Measurements from ENCODE around the gene TP63. TPM values are rescaled to one million over a fixed set of nuclear protein-coding genes. Genes with fewer than 3 reads are reported as not detected.

The TP63 gene
- total and polyA plus RNA-seq, 11 donors: 0.11 to 1.4 (median 0.37) TPM

GRCh38 chr3:189737071-189737470, 105.9 kb downstream of the TP63 start:
- WGBS, 4 donors: 94 to 99% (median 98%) methylated on average over 2 of the region's 2 CpGs

DNA sequence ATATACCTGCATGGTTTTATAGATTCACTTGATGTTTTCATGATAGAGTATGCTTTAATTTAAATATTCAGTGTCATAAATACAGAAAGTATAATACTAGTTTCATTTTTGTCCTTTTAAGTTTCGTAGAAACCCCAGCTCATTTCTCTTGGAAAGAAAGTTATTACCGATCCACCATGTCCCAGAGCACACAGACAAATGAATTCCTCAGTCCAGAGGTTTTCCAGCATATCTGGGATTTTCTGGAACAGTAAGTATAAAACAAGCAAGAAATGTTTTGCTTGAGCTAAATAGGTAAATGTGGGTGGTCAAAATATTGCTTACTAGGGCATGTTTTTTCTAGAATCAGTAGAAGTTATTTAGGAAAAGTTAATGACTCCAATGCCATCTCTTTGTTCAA, 106.4 kb downstream of the TP63 start:
- Histone ChIP-seq H3K36me3 (no peaks in the 10 kb centered on the region), H3K27me3 (no peaks in the 10 kb centered on the region), H3K4me3 (no peak overlapping the region), H3K9me3 (no peaks in the 10 kb centered on the region), H3K4me1 (no peaks in the 10 kb centered on the region), H3K27ac (no peak overlapping the region)
- WGBS, 4 donors: 85 to 97% (median 94%) methylated on average over 2 of the region's 2 CpGs
- TF ChIP-seq, protein P1, sequence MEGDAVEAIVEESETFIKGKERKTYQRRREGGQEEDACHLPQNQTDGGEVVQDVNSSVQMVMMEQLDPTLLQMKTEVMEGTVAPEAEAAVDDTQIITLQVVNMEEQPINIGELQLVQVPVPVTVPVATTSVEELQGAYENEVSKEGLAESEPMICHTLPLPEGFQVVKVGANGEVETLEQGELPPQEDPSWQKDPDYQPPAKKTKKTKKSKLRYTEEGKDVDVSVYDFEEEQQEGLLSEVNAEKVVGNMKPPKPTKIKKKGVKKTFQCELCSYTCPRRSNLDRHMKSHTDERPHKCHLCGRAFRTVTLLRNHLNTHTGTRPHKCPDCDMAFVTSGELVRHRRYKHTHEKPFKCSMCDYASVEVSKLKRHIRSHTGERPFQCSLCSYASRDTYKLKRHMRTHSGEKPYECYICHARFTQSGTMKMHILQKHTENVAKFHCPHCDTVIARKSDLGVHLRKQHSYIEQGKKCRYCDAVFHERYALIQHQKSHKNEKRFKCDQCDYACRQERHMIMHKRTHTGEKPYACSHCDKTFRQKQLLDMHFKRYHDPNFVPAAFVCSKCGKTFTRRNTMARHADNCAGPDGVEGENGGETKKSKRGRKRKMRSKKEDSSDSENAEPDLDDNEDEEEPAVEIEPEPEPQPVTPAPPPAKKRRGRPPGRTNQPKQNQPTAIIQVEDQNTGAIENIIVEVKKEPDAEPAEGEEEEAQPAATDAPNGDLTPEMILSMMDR (IDR thresholded peaks at IDR 0.05): no peak
- TF ChIP-seq POLR2A (IDR thresholded peaks at IDR 0.05): no peak
- no peak for ATAC-seq
- no peak for DNase-seq
- intact Hi-C loops (cut with DNase I): no loop called here

More at GRCh38 chr3:189737071-189737470, 105.9 kb downstream of the TP63 start:
- Histone ChIP-seq H3K27me3 (no peaks in the 10 kb centered on the region), H3K27ac (no peak overlapping the region), H3K4me3 (no peak overlapping the region), H3K9me3 (no peaks in the 10 kb centered on the region), H3K4me1 (no peaks in the 10 kb centered on the region), H3K36me3 (no peaks in the 10 kb centered on the region)
- intact Hi-C loops (cut with DNase I): no loop called here
- no peak for DNase-seq
- ATAC-seq: no peak
- TF ChIP-seq, protein P1 (IDR thresholded peaks at IDR 0.05): no peak
- no peak for TF ChIP-seq POLR2A (IDR thresholded peaks at IDR 0.05)

DNA sequence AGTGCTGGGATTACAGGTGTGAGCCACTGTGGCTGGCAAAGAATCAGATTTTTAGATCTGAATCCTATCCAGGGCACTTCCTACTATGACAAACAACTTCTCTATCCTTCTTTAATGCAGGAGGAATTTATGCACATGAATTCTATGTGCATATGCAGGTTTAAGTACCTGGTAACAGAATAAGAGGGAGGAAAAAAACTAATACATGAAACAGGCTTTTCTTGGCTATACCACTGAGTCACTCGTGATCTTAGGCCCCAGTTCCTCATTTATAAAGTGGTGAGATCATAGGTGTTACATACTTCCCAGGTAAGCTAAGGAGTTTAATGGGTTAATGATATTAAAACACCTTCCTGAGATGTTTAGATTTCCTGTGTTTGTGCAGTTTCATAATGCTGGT, 108.2 kb downstream of the TP63 start:
- H3K27me3 ChIP-seq: no peaks in the 10 kb centered on the region
- no peak overlapping the region for H3K27ac ChIP-seq
- no peak for TF ChIP-seq POLR2A (IDR thresholded peaks at IDR 0.05)
- TF ChIP-seq, protein P1 (IDR thresholded peaks at IDR 0.05): no peak
- intact Hi-C loops (cut with DNase I): no loop called here
- ATAC-seq (no peak), DNase-seq (no peak)
- H3K4me3 ChIP-seq: no peak overlapping the region
- H3K36me3 ChIP-seq: no peaks in the 10 kb centered on the region
- H3K4me1 ChIP-seq: no peaks in the 10 kb centered on the region
- WGBS, 4 donors: 74 to 90% (median 78%) methylated on average over 1 of the region's 1 CpG
- H3K9me3 ChIP-seq: peaks cover 0 to 2% (median 0%) of the 10 kb centered on the region in 12 donors

- no peaks in the 10 kb centered on the region for H3K36me3 ChIP-seq
- peaks cover 0 to 10% (median 3%) of the 10 kb centered on the region in 12 donors for H3K9me3 ChIP-seq
- TF ChIP-seq, protein P1 (IDR thresholded peaks at IDR 0.05): no peak
- no peak for TF ChIP-seq POLR2A (IDR thresholded peaks at IDR 0.05)
- 75 to 89% (median 83%) methylated on average over 2 of the region's 2 CpGs for WGBS, 4 donors
- ATAC-seq (no peak), DNase-seq (no peak)
- intact Hi-C loops (cut with DNase I): no loop called here
- H3K4me1 ChIP-seq: no peaks in the 10 kb centered on the region
- H3K27ac ChIP-seq: no peak overlapping the region
- H3K4me3 ChIP-seq: no peak overlapping the region
- H3K27me3 ChIP-seq: no peaks in the 10 kb centered on the region
Observed at GRCh38 chr3:189740156-189740555, 109.0 kb downstream of the TP63 start.
